Endothelial cell of umbilical vein (primary cell): ENCODE measurements around the gene CEP164. TPM values are rescaled to one million over a fixed set of nuclear protein-coding genes. Genes with fewer than 3 reads are reported as not detected.
"Not testable (repeated sequence)": the region's sequence is repeated elsewhere in the genome, so short reads cannot be mapped to it uniquely, and the experiment has no call there.

Experiments used
- BruUV-seq: library from RNA; stranded (reverse); fragments of 400-500 nt; replicated peaks from 2 replicates; lab custom pipeline; 2021; lab: Mats Ljungman, UMichigan
- CTCF ChIA-PET: fragments of 300-600, 350-600 bp; sonication (Branson Sonifier 250); formaldehyde crosslinking; loops from one replicate; lab custom pipeline; 2021; ENCODE audit warnings: antibody characterized with exemption, inconsistent platforms; lab: Charles Lee
- POLR2A ChIA-PET: fragments of 300-600, 350-600 bp; sonication (Branson Sonifier 250); formaldehyde crosslinking; loops from one replicate; lab custom pipeline; 2021; ENCODE audit warnings: antibody characterized with exemption, inconsistent platforms; lab: Charles Lee
- DNase-seq: peaks from one replicate; pipeline ENCODE4 v3.0.0-alpha.2; 2011; ENCODE audit warnings: low read depth, low spot score
- FAIRE-seq: peaks from 2 replicates; lab custom pipeline; 2011; peaks lifted over from hg19 to GRCh38; lab: Jason Lieb, UNC
- H2AFZ ChIP-seq: 2 replicates; pipeline ENCODE4 v1.6.0; 2012; ENCODE audit warnings: low read depth, low read length, control low read depth, inconsistent platforms
- H3K27ac ChIP-seq: 2 replicates; pipeline ENCODE4 v1.5.1; 2011; ENCODE audit warnings: low read depth, mild to moderate bottlenecking, control low read depth, low read length, moderate library complexity; ENCODE audit not compliant: insufficient read depth
- H3K27me3 ChIP-seq, 2 experiments: 2 replicates each; pipeline versions ENCODE4 v1.6.0 to v1.6.1; 2011; ENCODE audit warnings: low read length in 2 of 2, mixed read lengths in 1 of 2; ENCODE audit not compliant: control insufficient read depth in 2 of 2, insufficient read depth in 2 of 2
- H3K36me3 ChIP-seq, 2 experiments: 2 replicates in 1 of 2; 3 replicates in 1 of 2; pipeline ENCODE4 v1.5.1; 2011; ENCODE audit warnings: low read length in 2 of 2, mild to moderate bottlenecking in 1 of 2, moderate library complexity in 1 of 2; ENCODE audit not compliant: control insufficient read depth in 2 of 2, insufficient read depth in 2 of 2; ENCODE audit errors: extremely low read depth in 1 of 2
- H3K4me1 ChIP-seq: 3 replicates; pipeline ENCODE4 v1.5.1; 2011; ENCODE audit warnings: mild to moderate bottlenecking, low read length; ENCODE audit not compliant: control insufficient read depth, insufficient read depth; ENCODE audit errors: extremely low read depth
- H3K4me2 ChIP-seq: 2 replicates; pipeline ENCODE4 v1.6.1; 2011; ENCODE audit warnings: low read length, control low read depth, mixed read lengths; ENCODE audit not compliant: insufficient read depth
- H3K4me3 ChIP-seq, 3 experiments: fragments of 200-600 bp in 1 of 3; sonication (generic), shearing (Covaris generic) in 1 of 3; replicated peaks in 1 of 3; 2 replicates each; pipeline ENCODE4 v1.5.1; 2011 to 2016; ENCODE audit warnings: control low read depth in 3 of 3, low read length in 3 of 3, mild to moderate bottlenecking in 2 of 3, inconsistent platforms in 1 of 3, low read depth in 1 of 3, moderate library complexity in 1 of 3; ENCODE audit not compliant: insufficient read depth in 1 of 3
- H3K79me2 ChIP-seq: 2 replicates; pipeline ENCODE4 v1.6.0; 2012; ENCODE audit warnings: low read length, inconsistent platforms; ENCODE audit not compliant: control insufficient read depth, insufficient read depth
- H3K9ac ChIP-seq: replicated peaks from 2 replicates; pipeline ENCODE3; 2011; ENCODE audit warnings: low read length, control low read depth; ENCODE audit not compliant: insufficient read depth; ENCODE audit errors: extremely low read depth
- H3K9me1 ChIP-seq: replicated peaks from 3 replicates; pipeline ENCODE4 v1.6.0; 2011; ENCODE audit warnings: mild to moderate bottlenecking, low read length; ENCODE audit not compliant: control insufficient read depth, insufficient read depth; ENCODE audit errors: extremely low read depth
- H3K9me3 ChIP-seq: replicated peaks from 2 replicates; pipeline ENCODE4 v1.5.1; 2012; ENCODE audit warnings: low read length, inconsistent platforms; ENCODE audit not compliant: control insufficient read depth, insufficient read depth
- H4K20me1 ChIP-seq: replicated peaks from 2 replicates; pipeline ENCODE3; 2011; ENCODE audit warnings: mild to moderate bottlenecking, low read length; ENCODE audit not compliant: control insufficient read depth, insufficient read depth; ENCODE audit errors: extremely low read depth
- EZH2 ChIP-seq: IDR thresholded peaks from 2 replicates; pipeline ENCODE4 v1.6.1; 2012; ENCODE audit warnings: borderline replicate concordance, low read depth, mild to moderate bottlenecking, moderate library complexity, low read length, inconsistent platforms; ENCODE audit not compliant: severe bottlenecking
- GATA2 ChIP-seq: IDR thresholded peaks from 2 replicates; pipeline ENCODE4 v1.7.0; 2011; ENCODE audit warnings: low read depth, mild to moderate bottlenecking, moderate library complexity, mixed read lengths, low read length; ENCODE audit not compliant: insufficient read length, insufficient read depth
- MYC ChIP-seq: IDR thresholded peaks from one replicate; pipeline ENCODE4 v1.6.1; 2011; ENCODE audit warnings: mild to moderate bottlenecking, low read depth, low read length
- dilution Hi-C: fragments of 300-500 bp; cut with MboI; formaldehyde crosslinking; loops from one replicate; pipeline ENCODE4 v1.15.0; 2019; ENCODE audit warnings: low sequenced_read_pairs; ENCODE audit not compliant: extremely low pct_ligation_motif_present
- intact Hi-C: fragments of 100-400 bp; cut with micrococcal nuclease; formaldehyde crosslinking; loops from one replicate; pipeline ENCODE4 v1.10.0; 2022
- polyA plus RNA-seq, 4 experiments: library from polyadenylated mRNA; depleted of rRNA in 3 of 4; stranded (reverse) in 3 of 4; unstranded in 1 of 4; fragments of >200 nt; gene quantifications; 2 replicates each; pipeline versions ENCODE4 v1.2.1 to v1.2.3, GENCODE V29; 2011 to 2012; ENCODE audit warnings: missing spikeins in 1 of 4
- total RNA-seq: library from RNA; stranded (reverse); gene quantifications from 2 replicates; pipeline ENCODE4 v1.2.3, GENCODE V29; 2021

CEP164 gene
- total and polyA plus RNA-seq, 2 donors (not counting 3 experiments of a cell fraction or from before 2014, with no cell fraction given), result 22.7 to 48.4 TPM

DNA sequence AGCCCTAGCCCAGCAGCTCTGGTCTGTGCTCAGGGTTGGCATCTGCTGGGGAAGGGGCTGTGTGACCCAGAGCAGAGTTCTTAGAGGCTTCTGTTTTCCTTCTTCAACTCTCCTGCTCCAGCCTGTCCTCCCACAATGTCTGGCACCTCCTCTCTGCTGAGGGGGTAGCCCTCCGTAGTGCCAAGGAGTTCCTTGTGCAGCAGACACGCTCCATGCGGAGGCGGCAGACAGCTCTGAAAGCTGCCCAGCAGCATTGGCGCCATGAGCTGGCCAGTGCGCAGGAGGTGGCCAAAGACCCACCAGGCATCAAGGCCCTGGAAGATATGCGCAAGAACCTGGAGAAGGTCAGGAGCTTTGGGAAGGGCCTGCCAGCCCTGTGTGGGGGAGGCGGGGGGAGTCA lies 69.3 kb downstream of the CEP164 start:
- Histone ChIP-seq H3K79me2 (no peaks in the 10 kb centered on the region), H3K4me3 (no peak overlapping the region), H3K36me3 (peaks cover 0 to 45% of the 10 kb centered on the region in 2 experiments), H3K9ac (no peak overlapping the region), H3K4me2 (no peak overlapping the region), H2AFZ (no peak overlapping the region), H3K27ac (no peak overlapping the region), H3K9me1 (no peaks in the 10 kb centered on the region), H3K27me3 (no peaks in the 10 kb centered on the region), H3K4me1 (no peaks in the 10 kb centered on the region), H4K20me1 (no peaks in the 10 kb centered on the region), H3K9me3 (no peaks in the 10 kb centered on the region)
- no TSS peak for BruUV-seq
- POLR2A ChIA-PET, result no interaction called here
- CTCF ChIA-PET, result no interaction called here
- DNase-seq, result no peak
- dilution Hi-C loops, result no loop called here
- intact Hi-C loops, result no loop called here
- no peak for FAIRE-seq
- TF ChIP-seq MYC (no peak), EZH2 (no peak), GATA2 (no peak)

DNA sequence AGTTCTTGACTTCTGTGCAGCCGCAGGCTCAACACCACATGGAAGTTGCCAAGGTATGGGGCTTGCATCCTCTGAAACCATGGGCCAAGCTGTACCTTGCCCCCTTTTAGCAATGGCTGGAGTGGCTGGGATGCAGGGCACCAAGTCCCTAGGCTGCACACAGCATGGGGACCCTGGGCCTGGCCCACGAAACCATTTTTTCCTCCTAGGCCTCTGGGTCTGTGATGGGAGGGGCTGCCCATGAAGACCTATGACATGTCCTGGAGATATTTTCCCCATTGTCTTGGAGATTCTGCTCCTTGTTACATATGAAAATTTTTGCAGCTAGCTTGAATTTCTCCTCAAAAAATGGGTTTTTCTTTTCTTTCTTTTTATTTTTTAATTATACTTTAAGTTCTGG lies 71.0 kb downstream of the CEP164 start:
- FAIRE-seq, H3K4me2 ChIP-seq, POLR2A ChIA-PET, intact Hi-C loops, H3K4me3 ChIP-seq, DNase-seq, H3K9ac ChIP-seq, H3K9me3 ChIP-seq, BruUV-seq, H3K4me1 ChIP-seq, H4K20me1 ChIP-seq, H3K79me2 ChIP-seq, H3K27me3 ChIP-seq, H2AFZ ChIP-seq, dilution Hi-C loops, H3K27ac ChIP-seq, H3K9me1 ChIP-seq, CTCF ChIA-PET: not testable (repeated sequence)
- peaks cover 0 to 31% of the 10 kb centered on the region in 2 experiments for H3K36me3 ChIP-seq

DNA sequence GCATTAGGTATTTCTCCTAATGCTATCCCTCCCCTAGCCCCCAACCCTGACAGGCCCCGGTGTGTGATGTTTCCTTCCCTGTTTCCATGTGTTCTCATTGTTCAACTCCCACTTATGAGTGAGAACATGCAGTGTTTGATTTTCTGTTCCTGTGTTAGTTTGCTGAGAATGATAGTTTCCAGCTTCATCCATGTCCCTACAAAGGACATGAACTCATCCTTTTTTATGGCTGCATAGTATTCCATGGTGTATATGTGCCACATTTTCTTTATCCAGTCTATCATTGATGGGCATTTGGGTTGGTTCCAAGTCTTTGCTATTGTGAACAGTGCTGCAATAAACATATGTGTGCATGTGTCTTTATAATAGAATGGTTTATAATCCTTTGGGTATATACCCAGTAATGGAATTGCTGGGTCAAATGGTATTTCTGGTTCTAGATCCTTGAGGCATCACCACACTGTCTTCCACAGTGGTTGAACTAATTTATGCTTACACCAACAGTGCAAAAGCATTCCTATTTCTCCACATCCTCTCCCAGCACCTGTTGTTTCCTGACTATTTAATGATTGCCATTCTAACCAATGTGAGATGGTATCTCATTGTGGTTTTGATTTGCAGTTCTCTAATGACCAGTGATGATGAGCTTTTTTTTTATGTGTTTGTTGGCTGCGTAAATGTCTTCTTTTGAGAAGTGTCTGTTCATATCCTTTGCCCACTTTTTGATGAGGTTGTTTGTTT lies 71.6 kb downstream of the CEP164 start:
- H3K4me3 ChIP-seq, DNase-seq, intact Hi-C loops, BruUV-seq, POLR2A ChIA-PET, H3K4me1 ChIP-seq, CTCF ChIA-PET, FAIRE-seq, H3K79me2 ChIP-seq, H3K9ac ChIP-seq, H3K9me3 ChIP-seq, H4K20me1 ChIP-seq, H2AFZ ChIP-seq, dilution Hi-C loops, H3K27me3 ChIP-seq, H3K9me1 ChIP-seq, H3K27ac ChIP-seq, H3K4me2 ChIP-seq: not testable (repeated sequence)
- H3K36me3 ChIP-seq, result peaks cover 0 to 28% of the 10 kb centered on the region in 2 experiments
